ENCODE results near the gene DNAJC18.
A peak's percentile ranks its signal among the peaks of the same experiment; 100 is the strongest.

The DNAJC18 gene

GRCh38 chr5:139396691-139397090 is 42.6 kb downstream of the DNAJC18 start:
- no peak for TF ChIP-seq ZBTB48 (tag by site-specific recombination; IDR thresholded peaks at IDR 0.05)
- no peak for TF ChIP-seq ZNF175 (tag by site-specific recombination; IDR thresholded peaks at IDR 0.05)
- no peak for TF ChIP-seq OVOL3 (tag by site-specific recombination; IDR thresholded peaks at IDR 0.05)
- TF ChIP-seq ELK4 (IDR thresholded peaks at IDR 0.05; ENCODE audit: borderline replicate concordance, low read depth, low read length) = no peak
- TF ChIP-seq ZNF26 (tag by site-specific recombination; IDR thresholded peaks at IDR 0.05) = no peak
- peaks cover 0 to 12% of the 10 kb centered on the region in 2 experiments; a peak in 2 of 3 replicates for H3K36me3 ChIP-seq (ENCODE audit: control insufficient read depth in 2 of 2, insufficient read depth in 1 of 2, low read length in 2 of 2)
- H3K9me3 ChIP-seq (ENCODE audit: control insufficient read depth, insufficient read depth, low read depth, low read length) = no peaks in the 10 kb centered on the region
- H3K27ac ChIP-seq (ENCODE audit: extremely low read depth, low read depth, low read length) = no peak overlapping the region
- H3K4me3 ChIP-seq (ENCODE audit: low read depth, low read length) = no peak overlapping the region
- CTCF ChIA-PET = interaction anchor here (0.7 kb wide), 1 partner anchor 120 kb away, joined by 3 read pairs; no protein-coding TSS in a partner anchor
- POLR2A ChIA-PET = no interaction called here
- H3K4me1 ChIP-seq (ENCODE audit: control insufficient read depth, insufficient read depth, low read length) = no peaks in the 10 kb centered on the region; the same call in 1 of the 2 replicates

GRCh38 chr5:139395844-139396640 is 43.3 kb downstream of the DNAJC18 start:
- H3K36me3 ChIP-seq (ENCODE audit: control insufficient read depth in 2 of 2, insufficient read depth in 1 of 2, low read length in 2 of 2) = peaks cover 0 to 6% of the 10 kb centered on the region in 2 experiments; a peak in 2 of 3 replicates
- H3K9me3 ChIP-seq (ENCODE audit: control insufficient read depth, insufficient read depth, low read depth, low read length) = no peaks in the 10 kb centered on the region
- no peak overlapping the region for H3K27ac ChIP-seq (ENCODE audit: extremely low read depth, low read depth, low read length)
- H3K4me1 ChIP-seq (ENCODE audit: control insufficient read depth, insufficient read depth, low read length) = no peaks in the 10 kb centered on the region; the same call in 1 of the 2 replicates
- CTCF ChIA-PET = no interaction called here
- POLR2A ChIA-PET = interaction anchor here (0.6 kb wide), 1 partner anchor 713 kb away, joined by 6 read pairs; no protein-coding TSS in a partner anchor
- H3K4me3 ChIP-seq (ENCODE audit: low read depth, low read length) = no peak overlapping the region
- TF ChIP-seq ZNF654 (tag by site-specific recombination; IDR thresholded peaks at IDR 0.05; ENCODE audit: low read depth) (no peak), OVOL3 (tag by site-specific recombination; IDR thresholded peaks at IDR 0.05) (no peak), ZNF488 (tag by site-specific recombination; IDR thresholded peaks at IDR 0.05) (no peak), PRDM4 (tag by site-specific recombination; IDR thresholded peaks at IDR 0.05) (no peak), REST (tag by site-specific recombination; IDR thresholded peaks at IDR 0.05) (no peak), ZNF121 (tag by site-specific recombination; IDR thresholded peaks at IDR 0.05) (no peak), ZIC2 (tag by site-specific recombination; IDR thresholded peaks at IDR 0.05) (peak; percentile 41)

All from HEK293 (cell line).